ENCODE data around the gene UMPS. TPM values are rescaled to one million over a fixed set of nuclear protein-coding genes. Genes with fewer than 3 reads are reported as not detected.

Gene UMPS
- 10.1 and 29.6 TPM in 2 replicates for total RNA-seq

GRCh38 chr3:124730129-124730940 is at the start of gene UMPS:
TSS of gene UMPS (plus strand) at chr3:124730452. CDS start at chr3:124730472, 20 bp downstream.

Other genes starting within 250 kb of the UMPS start
- gene ITGB5, start 156.9 kb downstream of the UMPS start, total RNA-seq, result 137 and 281 TPM in 2 replicates
- not detected in 2 replicates for gene MUC13, start 204.3 kb downstream of the UMPS start, total RNA-seq